Stimulated activated CD8-positive, alpha-beta memory T cell treated with anti-CD3 and anti-CD28 coated beads, Interleukin-12 subunit alpha, Interleukin-12 subunit beta, amount 100 ng/mL, for 24 hours (primary cell): Measurements from ENCODE around the gene SART3.
"Not testable (repeated sequence)": the region's sequence is repeated elsewhere in the genome, so short reads cannot be mapped to it uniquely, and the experiment has no call there.

Experiments used
- DNase-seq: peaks from one replicate; pipeline ENCODE4 v3.0.0-alpha.2; 2020; ENCODE audit errors: extremely low read depth

Gene SART3

GRCh38 chr12:108580531-108580930 is 19.6 kb upstream of the SART3 start:
- no peak for DNase-seq

GRCh38 chr12:108578813-108579212 is 17.8 kb upstream of the SART3 start:
- no peak for DNase-seq

GRCh38 chr12:108578264-108578663 is 17.3 kb upstream of the SART3 start:
- DNase-seq: no peak

GRCh38 chr12:108577458-108577857 is 16.5 kb upstream of the SART3 start:
- DNase-seq: no peak

- no peak for DNase-seq
Measured at GRCh38 chr12:108576660-108577234, 15.8 kb upstream of the SART3 start.

GRCh38 chr12:108575199-108575912 is 14.4 kb upstream of the SART3 start:
- no peak for DNase-seq

GRCh38 chr12:108574276-108574675 is 13.3 kb upstream of the SART3 start:
- not testable (repeated sequence) for DNase-seq

GRCh38 chr12:108573317-108573716 is 12.3 kb upstream of the SART3 start:
- DNase-seq: no peak

- no peak for DNase-seq
Measured at GRCh38 chr12:108572166-108572790, 11.3 kb upstream of the SART3 start.

- DNase-seq: no peak
Measured at GRCh38 chr12:108571609-108572165, 10.7 kb upstream of the SART3 start.

GRCh38 chr12:108570743-108571608 is 10.0 kb upstream of the SART3 start:
- no peak for DNase-seq

- peak; percentile 37 for DNase-seq
Measured at GRCh38 chr12:108568338-108569154, 7.6 kb upstream of the SART3 start.

GRCh38 chr12:108567406-108568337 is 6.7 kb upstream of the SART3 start:
- no peak for DNase-seq

GRCh38 chr12:108566452-108566851 is 5.5 kb upstream of the SART3 start:
- DNase-seq: no peak

- DNase-seq: no peak
Measured at GRCh38 chr12:108565976-108566375, 5.0 kb upstream of the SART3 start.

GRCh38 chr12:108565146-108565545 is 4.2 kb upstream of the SART3 start:
- DNase-seq: no peak

- no peak for DNase-seq
Measured at GRCh38 chr12:108564724-108565123, 3.8 kb upstream of the SART3 start.

GRCh38 chr12:108563804-108564151 is 2.8 kb upstream of the SART3 start:
- DNase-seq: no peak

- DNase-seq: peak; percentile 78
Measured at GRCh38 chr12:108563136-108563803, 2.3 kb upstream of the SART3 start.
